Measurements from ENCODE around the gene PRMT7.

GRCh38 chr16:68283346-68283745 is 27.5 kb upstream of the PRMT7 start:
- TF ChIP-seq CTCF (IDR thresholded peaks at IDR 0.05) = no peak
- TF ChIP-seq EP300 (IDR thresholded peaks at IDR 0.05) = no peak
- no peak for TF ChIP-seq POLR2A (IDR thresholded peaks at IDR 0.05)
